ENCODE results near the gene PLEKHN1. TPM values are rescaled to one million over a fixed set of nuclear protein-coding genes. Genes with fewer than 3 reads are reported as not detected.
A peak's percentile ranks its signal among the peaks of the same experiment; 100 is the strongest.

PLEKHN1 gene
- 1.9 TPM for total RNA-seq

- DNase-seq: no peak
These were observed at the start of gene PLEKHN1 for GRCh38 chr1:966135-966703. TSS of gene PLEKHN1 (plus strand) at chr1:966482. CDS start at chr1:966532, 50 bp downstream.

GRCh38 chr1:917076-917459 is 49.2 kb upstream of the PLEKHN1 start:
- DNase-seq: no peak

- no peak for DNase-seq
These were observed 48.7 kb upstream of the PLEKHN1 start for GRCh38 chr1:917466-918091.

GRCh38 chr1:918353-918752 is 47.9 kb upstream of the PLEKHN1 start:
- no peak for DNase-seq

- no peak for DNase-seq
These were observed 47.4 kb upstream of the PLEKHN1 start for GRCh38 chr1:918843-919242.

GRCh38 chr1:919271-919872 is 46.9 kb upstream of the PLEKHN1 start:
- DNase-seq: no peak

GRCh38 chr1:920010-920409 is 46.3 kb upstream of the PLEKHN1 start:
- no peak for DNase-seq

GRCh38 chr1:920521-920920 is 45.8 kb upstream of the PLEKHN1 start:
- DNase-seq: no peak

- DNase-seq: no peak
These were observed 45.1 kb upstream of the PLEKHN1 start for GRCh38 chr1:921011-921837.

- peak; percentile 50 for DNase-seq
These were observed 42.9 kb upstream of the PLEKHN1 start, which contains the start of gene SAMD11 for GRCh38 chr1:923131-923990. TSS of gene SAMD11 (plus strand) at chr1:923923. CDS start at chr1:924432, 509 bp downstream.

- no peak for DNase-seq
These were observed 42.2 kb upstream of the PLEKHN1 start for GRCh38 chr1:923991-924655.

GRCh38 chr1:924656-925560 is 41.4 kb upstream of the PLEKHN1 start:
- DNase-seq: no peak

GRCh38 chr1:925561-926421 is 40.5 kb upstream of the PLEKHN1 start:
- DNase-seq: no peak

- no peak for DNase-seq
These were observed 39.0 kb upstream of the PLEKHN1 start for GRCh38 chr1:927234-927633.

GRCh38 chr1:927748-928147 is 38.5 kb upstream of the PLEKHN1 start:
- no peak for DNase-seq

- no peak for DNase-seq
These were observed 37.2 kb upstream of the PLEKHN1 start for GRCh38 chr1:928825-929661.

GRCh38 chr1:929712-930632 is 36.3 kb upstream of the PLEKHN1 start:
- no peak for DNase-seq

Data from skin of body (tissue), 2 donors.